H1 (cell line): ENCODE measurements around the gene CTNS. TPM values are rescaled to one million over a fixed set of nuclear protein-coding genes. Genes with fewer than 3 reads are reported as not detected.

ENCODE experiments used
- CTCF ChIA-PET: fragments of 300-600 bp; sonication (Branson Sonifier 250); formaldehyde crosslinking; loops from one replicate; lab custom pipeline; 2021; ENCODE audit not compliant: partially characterized antibody; lab: Charles Lee
- POLR2A ChIA-PET: fragments of 300-600 bp; sonication (Branson Sonifier 250); formaldehyde crosslinking; loops from one replicate; lab custom pipeline; 2021; ENCODE audit warnings: inconsistent platforms; ENCODE audit not compliant: partially characterized antibody; lab: Charles Lee
- DNase-seq, 2 experiments: peaks; one replicate each; pipeline versions ENCODE4 v3.0.0 to v3.0.0-alpha.2; 2010 to 2022; ENCODE audit warnings: low spot score in 2 of 2, low read depth in 1 of 2, mixed read lengths in 1 of 2
- FAIRE-seq: peaks from 2 replicates; lab custom pipeline; 2011; peaks lifted over from hg19 to GRCh38; lab: Jason Lieb, UNC
- H2AFZ ChIP-seq: 2 replicates; pipeline ENCODE4 v1.8.1; 2012; ENCODE audit warnings: low read length, inconsistent platforms
- H2AK5ac ChIP-seq: 2 replicates; pipeline ENCODE4 v1.6.1; 2013; ENCODE audit warnings: low read depth, low read length
- H2BK120ac ChIP-seq: replicated peaks from 2 replicates; pipeline ENCODE3; 2013; ENCODE audit warnings: low read depth, low read length, inconsistent platforms
- H2BK12ac ChIP-seq: 2 replicates; pipeline ENCODE4 v1.6.1; 2013; ENCODE audit warnings: low read depth, low read length
- H2BK15ac ChIP-seq: 2 replicates; pipeline ENCODE4 v1.6.1; 2013; ENCODE audit warnings: low read length
- H2BK20ac ChIP-seq: 2 replicates; pipeline ENCODE4 v1.6.1; 2013; ENCODE audit warnings: low read length
- H2BK5ac ChIP-seq: 2 replicates; pipeline ENCODE4 v1.6.1; 2013; ENCODE audit warnings: low read depth, low read length
- H3K14ac ChIP-seq: 2 replicates; pipeline ENCODE4 v1.6.1; 2013; ENCODE audit warnings: inconsistent platforms; ENCODE audit not compliant: insufficient read length
- H3K18ac ChIP-seq: 2 replicates; pipeline ENCODE4 v1.6.1; 2013; ENCODE audit warnings: low read length; ENCODE audit errors: extremely low read depth
- H3K23ac ChIP-seq: 2 replicates; pipeline ENCODE4 v1.6.1; 2013; ENCODE audit warnings: inconsistent platforms; ENCODE audit not compliant: insufficient read length
- H3K23me2 ChIP-seq: 2 replicates; pipeline ENCODE4 v1.6.1; 2013; ENCODE audit warnings: low read depth, low read length
- H3K27ac ChIP-seq: 2 replicates; pipeline ENCODE4 v1.6.1; 2011; ENCODE audit warnings: low read depth, low read length, inconsistent platforms
- H3K27me3 ChIP-seq, 4 experiments: replicated peaks in 1 of 4; 1 replicate in 1 of 4; 2 replicates in 3 of 4; pipeline versions ENCODE4 v1.6.1 to v1.8.1; 2011 to 2013; ENCODE audit warnings: low read length in 3 of 4, mild to moderate bottlenecking in 3 of 4, inconsistent platforms in 2 of 4, mixed read lengths in 2 of 4, moderate library complexity in 1 of 4; ENCODE audit not compliant: control insufficient read depth in 3 of 4, insufficient read depth in 3 of 4; ENCODE audit errors: extremely low read depth in 1 of 4
- H3K36me3 ChIP-seq, 4 experiments: 2 replicates each; pipeline versions ENCODE4 v1.6.1 to v1.8.1; 2011 to 2013; ENCODE audit warnings: mild to moderate bottlenecking in 4 of 4, low read length in 3 of 4, moderate library complexity in 2 of 4, control low read depth in 1 of 4, inconsistent platforms in 1 of 4; ENCODE audit not compliant: insufficient read depth in 4 of 4, control insufficient read depth in 2 of 4
- H3K4ac ChIP-seq: replicated peaks from 2 replicates; pipeline ENCODE3; 2013; ENCODE audit warnings: low read length, low read depth, mixed read lengths, inconsistent platforms; ENCODE audit not compliant: insufficient read length
- H3K4me1 ChIP-seq, 4 experiments: replicated peaks in 1 of 4; 1 replicate in 1 of 4; 2 replicates in 3 of 4; pipeline versions ENCODE4 v1.6.1 to v1.8.1; 2011 to 2013; ENCODE audit warnings: low read length in 3 of 4, inconsistent platforms in 2 of 4, mixed read lengths in 1 of 4; ENCODE audit not compliant: insufficient read depth in 4 of 4, control insufficient read depth in 3 of 4
- H3K4me2 ChIP-seq, 2 experiments: 2 replicates each; pipeline versions ENCODE4 v1.6.1 to v1.8.1; 2011 to 2013; ENCODE audit warnings: low read depth in 2 of 2, low read length in 2 of 2, control low read depth in 1 of 2, inconsistent platforms in 1 of 2, mild to moderate bottlenecking in 1 of 2; ENCODE audit not compliant: insufficient read depth in 1 of 2
- H3K4me3 ChIP-seq, 4 experiments: fragments of 200-600, 300-600 bp in 1 of 4; sonication (generic), shearing (Covaris generic), sonication (Bioruptor Twin) in 1 of 4; 2 replicates each; pipeline versions ENCODE4 v1.5.1 to v1.8.1; 2011 to 2016; ENCODE audit warnings: low read length in 4 of 4, low read depth in 3 of 4, control low read depth in 2 of 4, inconsistent platforms in 2 of 4, mild to moderate bottlenecking in 2 of 4, mixed read lengths in 1 of 4, moderate library complexity in 1 of 4; ENCODE audit not compliant: insufficient read depth in 2 of 4; ENCODE audit errors: extremely low read depth in 1 of 4
- H3K56ac ChIP-seq: replicated peaks from 2 replicates; pipeline ENCODE3; 2013; ENCODE audit warnings: low read depth, mild to moderate bottlenecking, mixed read lengths, low read length, inconsistent platforms; ENCODE audit not compliant: insufficient read length
- H3K79me1 ChIP-seq: 2 replicates; pipeline ENCODE4 v1.6.1; 2013; ENCODE audit warnings: low read depth, low read length, control low read depth
- H3K79me2 ChIP-seq, 2 experiments: 2 replicates each; pipeline versions ENCODE4 v1.6.1 to v1.8.1; 2012 to 2013; ENCODE audit warnings: low read length in 2 of 2, mild to moderate bottlenecking in 2 of 2, inconsistent platforms in 1 of 2; ENCODE audit not compliant: insufficient read depth in 2 of 2, control insufficient read depth in 1 of 2
- H3K9ac ChIP-seq, 4 experiments: replicated peaks in 1 of 4; 1 replicate in 1 of 4; 2 replicates in 3 of 4; pipeline versions ENCODE4 v1.6.1 to v1.8.1; 2011 to 2013; ENCODE audit warnings: low read depth in 3 of 4, low read length in 3 of 4, control low read depth in 2 of 4, mild to moderate bottlenecking in 2 of 4, moderate library complexity in 2 of 4, inconsistent platforms in 1 of 4; ENCODE audit errors: extremely low read depth in 1 of 4
- H3K9me3 ChIP-seq, 2 experiments: 2 replicates each; pipeline versions ENCODE4 v1.6.1 to v1.8.1; 2012 to 2013; ENCODE audit warnings: mild to moderate bottlenecking in 2 of 2, moderate library complexity in 2 of 2, control low read depth in 1 of 2, inconsistent platforms in 1 of 2, low read depth in 1 of 2, low read length in 1 of 2, mixed read lengths in 1 of 2; ENCODE audit not compliant: insufficient read depth in 2 of 2
- H4K20me1 ChIP-seq, 2 experiments: replicated peaks in 1 of 2; 2 replicates each; pipeline versions ENCODE3 to v1.8.1; 2011 to 2013; ENCODE audit warnings: inconsistent platforms in 2 of 2, low read length in 2 of 2, mild to moderate bottlenecking in 1 of 2; ENCODE audit not compliant: insufficient read depth in 2 of 2, control insufficient read depth in 1 of 2
- H4K5ac ChIP-seq: 2 replicates; pipeline ENCODE4 v1.6.1; 2013; ENCODE audit warnings: low read length, low read depth, mixed read lengths, inconsistent platforms; ENCODE audit not compliant: insufficient read length
- H4K8ac ChIP-seq: 2 replicates; pipeline ENCODE4 v1.8.0; 2013; ENCODE audit warnings: mild to moderate bottlenecking, moderate library complexity, low read length, inconsistent platforms; ENCODE audit not compliant: insufficient read depth; ENCODE audit errors: extremely low read depth
- H4K91ac ChIP-seq: replicated peaks from 2 replicates; pipeline ENCODE3; 2013; ENCODE audit warnings: low read length, mixed read lengths, inconsistent platforms; ENCODE audit not compliant: insufficient read length
- ASH2L ChIP-seq: fragments of 200-600, 300-600 bp; sonication (generic); IDR thresholded peaks from one replicate; pipeline ENCODE4 v1.7.1; 2017; ENCODE audit warnings: low read length
- CBX5 ChIP-seq: fragments of 300-800, 300-1000 bp; sonication (generic); IDR thresholded peaks from 2 replicates; pipeline ENCODE4 v1.7.1; 2016; ENCODE audit warnings: antibody characterized with exemption, low read length, low read depth
- CHD2 ChIP-seq: IDR thresholded peaks from 2 replicates; pipeline ENCODE4 v1.6.1; 2012; ENCODE audit warnings: low read length, improper control_type of control experiment
- KDM4A ChIP-seq: IDR thresholded peaks from one replicate; pipeline ENCODE4 v1.7.1; 2012; ENCODE audit warnings: low read depth, mild to moderate bottlenecking, moderate library complexity, low read length, inconsistent platforms; ENCODE audit not compliant: severe bottlenecking
- TAF1 ChIP-seq: IDR thresholded peaks from 2 replicates; pipeline ENCODE4 v1.6.1; 2011; ENCODE audit warnings: mild to moderate bottlenecking, low read depth, low read length
- WGBS, 2 experiments: shearing (Covaris generic) in 1 of 2; methylation state at CpG; one replicate each; pipeline versions ENCODE4 v1.1.6 to v1.1.7; 2013 to 2015; ENCODE audit warnings: low lambda C conversion rate in 2 of 2, mixed read lengths in 2 of 2, inconsistent platforms in 1 of 2, low coverage in 1 of 2, missing lambda C conversion rate in 1 of 2; ENCODE audit not compliant: insufficient replicate concordance in 2 of 2, insufficient coverage in 1 of 2, insufficient read length in 1 of 2; ENCODE audit errors: extremely low coverage in 1 of 2, missing lambda C conversion rate in 1 of 2; 5-methylcytosine and 5-hydroxymethylcytosine counted together
- polyA plus RNA-seq, 7 experiments: library from polyadenylated mRNA; depleted of rRNA in 3 of 7; stranded (reverse) in 5 of 7; unstranded in 2 of 7; fragments of >200 nt in 5 of 7; fragments of 200-250 nt in 2 of 7; gene quantifications; 1 replicate in 5 of 7; 2 replicates in 1 of 7; 4 replicates in 1 of 7; pipeline versions ENCODE4 v1.2.1 to v1.2.3, GENCODE V29; 2011 to 2013; ENCODE audit warnings: missing spikeins in 2 of 7, mixed read lengths in 2 of 7
- total RNA-seq: library from RNA; stranded (reverse); fragmentation: NEBNext Ultra II Directional; extraction: Animal tissue kit (Norgen Biotek cat#: 25700); gene quantifications from 2 replicates; pipeline ENCODE4 v1.2.1, GENCODE V29; 2021
- TF ChIP-seq, protein P1 (sequence below): IDR thresholded peaks from 2 replicates; pipeline ENCODE4 v1.6.1; 2012; ENCODE audit warnings: inconsistent platforms

The CTNS gene
- total and polyA plus RNA-seq, 2 of the 8 experiments (the other 6 are each of a cell fraction or from before 2014, with no cell fraction given), result 11.6 to 12.9 TPM

DNA sequence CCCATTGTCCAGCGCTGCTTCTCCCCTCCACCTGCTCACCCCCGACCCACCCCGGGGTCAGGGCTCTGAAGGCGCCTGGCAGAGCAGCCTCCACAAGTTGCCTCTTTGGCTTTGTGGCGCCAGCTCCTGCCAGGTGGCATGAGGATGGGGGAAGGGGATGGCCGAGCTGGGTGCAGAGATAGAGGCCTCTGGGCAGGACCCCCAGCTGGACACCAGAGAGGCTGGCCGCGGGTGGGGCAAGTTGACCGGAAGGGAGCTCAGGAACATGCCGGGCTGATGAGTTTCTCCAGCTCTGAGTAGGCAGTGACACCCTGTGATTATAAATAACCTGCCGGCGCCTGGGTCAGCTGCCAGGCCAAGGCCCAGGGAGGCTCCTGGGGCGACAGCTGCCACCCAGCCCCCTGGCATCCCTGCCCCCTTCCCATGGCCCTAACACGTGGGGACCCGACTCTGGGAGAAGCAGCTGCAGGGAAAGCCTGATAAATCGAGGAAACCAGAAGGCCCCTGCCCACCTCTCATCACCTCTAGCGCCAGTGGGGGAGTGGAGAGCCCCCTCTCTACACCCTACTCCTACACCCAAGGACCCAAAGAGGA is 58.7 kb downstream of the CTNS start:
- Histone ChIP-seq H3K56ac (no peak overlapping the region), H3K27ac (no peak overlapping the region), H4K8ac (no peak overlapping the region), H3K4ac (no peak overlapping the region), H3K27me3 (peaks cover 0 to 22% (median 13%) of the 10 kb centered on the region in 4 experiments; a peak in 6 of 7 replicates), H3K9me3 (no peaks in the 10 kb centered on the region), H3K23me2 (peaks cover 9% of the 10 kb centered on the region; the same call in 1 of the 2 replicates), H4K5ac (no peak overlapping the region), H2BK15ac (no peak overlapping the region), H2AFZ (no peak overlapping the region; the same call in 1 of the 2 replicates), H2BK120ac (no peak overlapping the region), H3K36me3 (no peaks in the 10 kb centered on the region), H2BK12ac (no peak overlapping the region; the same call in 1 of the 2 replicates), H3K4me1 (peaks cover 0 to 14% (median 8%) of the 10 kb centered on the region in 4 experiments; a peak in 5 of 7 replicates), H4K91ac (no peak overlapping the region), H3K79me2 (no peaks in the 10 kb centered on the region), H3K4me2 (peak overlapping the region; percentile 86 to 96), H3K23ac (no peak overlapping the region), H3K79me1 (no peaks in the 10 kb centered on the region), H2AK5ac (no peak overlapping the region), H3K18ac (peak overlapping the region; percentile 71; the same call in 1 of the 2 replicates), H3K4me3 (peak overlapping the region; percentile 47 to 70 (median 61)), H2BK20ac (no peak overlapping the region), H4K20me1 (peaks cover 0 to 5% of the 10 kb centered on the region in 2 experiments), H3K9ac (no peak overlapping the region), H3K14ac (no peak overlapping the region), H2BK5ac (no peak overlapping the region)
- DNase-seq, result peak in 1 of 2 experiments; percentile 58
- ChIA-PET CTCF (interaction anchor here (0.7 to 3.0 kb wide), 8 partner anchors 12 to 346 kb away, joined by 3 to 20 read pairs (median 4); partner anchors contain the start of gene HASPIN), POLR2A (interaction anchor here (1.0 to 3.1 kb wide), 7 partner anchors 12 to 448 kb away, joined by 3 to 13 read pairs (median 6); partner anchors contain the start of genes CYB5D2, EMC6, HASPIN and TAX1BP3)
- no peak for FAIRE-seq
- TF ChIP-seq CHD2, result no peak
- no peak for TF ChIP-seq TAF1
- no peak for TF ChIP-seq ASH2L
- TF ChIP-seq, protein P1, sequence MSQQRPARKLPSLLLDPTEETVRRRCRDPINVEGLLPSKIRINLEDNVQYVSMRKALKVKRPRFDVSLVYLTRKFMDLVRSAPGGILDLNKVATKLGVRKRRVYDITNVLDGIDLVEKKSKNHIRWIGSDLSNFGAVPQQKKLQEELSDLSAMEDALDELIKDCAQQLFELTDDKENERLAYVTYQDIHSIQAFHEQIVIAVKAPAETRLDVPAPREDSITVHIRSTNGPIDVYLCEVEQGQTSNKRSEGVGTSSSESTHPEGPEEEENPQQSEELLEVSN, result no peak
- TF ChIP-seq CBX5, result no peak
- TF ChIP-seq KDM4A, result no peak
- 23% methylated on average over 14 of the region's 17 CpGs; no CpG with 5 or more reads in 1 of the 2 experiments for WGBS, 2 experiments
